GM12874 (cell line): ENCODE measurements around the gene KLF12.

Experiments used
- TF ChIP-seq, protein P1 (sequence below): IDR thresholded peaks from 2 replicates; pipeline ENCODE4 v1.5.1; 2011; ENCODE audit warnings: low read depth, mild to moderate bottlenecking, control low read depth, low read length, moderate library complexity; ENCODE audit not compliant: insufficient read depth

The KLF12 gene

DNA sequence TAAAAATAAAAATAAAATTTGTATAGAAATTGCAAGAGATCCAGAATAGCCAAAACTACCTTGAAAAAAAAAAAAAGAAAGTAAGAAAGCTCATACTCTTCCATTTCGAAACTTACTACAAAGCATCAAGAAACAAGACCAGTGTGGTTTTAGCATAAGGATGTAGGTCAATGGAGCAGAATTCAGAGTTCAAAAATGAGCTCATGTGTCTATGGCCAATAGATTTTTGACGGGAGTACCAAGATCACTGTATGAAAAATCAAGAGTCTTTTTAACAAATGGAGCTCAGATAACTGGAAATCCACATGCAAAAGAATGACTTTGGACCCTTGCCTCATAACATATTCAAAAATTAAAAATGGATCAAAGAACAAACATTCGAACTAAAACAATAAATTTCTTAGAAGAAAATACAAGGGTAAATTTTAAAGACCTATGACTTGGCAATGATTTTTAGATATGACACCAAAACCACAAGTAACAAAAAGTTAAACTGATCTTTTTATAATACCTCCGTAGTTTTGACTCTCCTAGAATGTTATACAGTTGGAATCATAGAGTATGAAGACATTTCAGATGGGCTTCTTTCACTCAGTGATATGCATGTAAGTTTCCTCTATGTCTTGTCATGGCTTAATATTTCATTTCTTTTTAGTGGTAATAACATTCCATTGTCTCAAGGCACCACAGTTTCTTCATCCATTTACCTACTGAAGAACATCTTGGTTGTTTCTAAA, 43.2 kb downstream of the KLF12 start:
- TF ChIP-seq, protein P1, sequence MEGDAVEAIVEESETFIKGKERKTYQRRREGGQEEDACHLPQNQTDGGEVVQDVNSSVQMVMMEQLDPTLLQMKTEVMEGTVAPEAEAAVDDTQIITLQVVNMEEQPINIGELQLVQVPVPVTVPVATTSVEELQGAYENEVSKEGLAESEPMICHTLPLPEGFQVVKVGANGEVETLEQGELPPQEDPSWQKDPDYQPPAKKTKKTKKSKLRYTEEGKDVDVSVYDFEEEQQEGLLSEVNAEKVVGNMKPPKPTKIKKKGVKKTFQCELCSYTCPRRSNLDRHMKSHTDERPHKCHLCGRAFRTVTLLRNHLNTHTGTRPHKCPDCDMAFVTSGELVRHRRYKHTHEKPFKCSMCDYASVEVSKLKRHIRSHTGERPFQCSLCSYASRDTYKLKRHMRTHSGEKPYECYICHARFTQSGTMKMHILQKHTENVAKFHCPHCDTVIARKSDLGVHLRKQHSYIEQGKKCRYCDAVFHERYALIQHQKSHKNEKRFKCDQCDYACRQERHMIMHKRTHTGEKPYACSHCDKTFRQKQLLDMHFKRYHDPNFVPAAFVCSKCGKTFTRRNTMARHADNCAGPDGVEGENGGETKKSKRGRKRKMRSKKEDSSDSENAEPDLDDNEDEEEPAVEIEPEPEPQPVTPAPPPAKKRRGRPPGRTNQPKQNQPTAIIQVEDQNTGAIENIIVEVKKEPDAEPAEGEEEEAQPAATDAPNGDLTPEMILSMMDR = no peak

DNA sequence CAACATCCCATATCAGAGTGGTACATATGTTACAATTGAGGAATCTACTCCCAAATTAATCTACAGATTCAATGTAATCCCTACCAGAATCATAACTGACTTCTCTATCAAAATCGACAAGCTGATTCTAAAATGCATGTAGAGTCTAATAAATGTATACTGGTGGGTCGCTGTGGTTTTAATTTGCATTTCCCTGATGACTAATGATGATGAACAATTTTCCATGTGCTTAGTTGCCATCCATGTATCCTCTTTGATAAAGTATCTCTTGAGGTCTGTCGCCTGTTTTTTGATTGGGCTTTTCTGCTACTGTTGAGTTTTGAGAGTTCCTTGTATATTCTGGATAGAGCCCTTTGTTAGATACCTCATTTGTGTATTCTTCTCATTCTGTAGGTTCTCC, 43.8 kb downstream of the KLF12 start:
- TF ChIP-seq, protein P1 = no peak

DNA sequence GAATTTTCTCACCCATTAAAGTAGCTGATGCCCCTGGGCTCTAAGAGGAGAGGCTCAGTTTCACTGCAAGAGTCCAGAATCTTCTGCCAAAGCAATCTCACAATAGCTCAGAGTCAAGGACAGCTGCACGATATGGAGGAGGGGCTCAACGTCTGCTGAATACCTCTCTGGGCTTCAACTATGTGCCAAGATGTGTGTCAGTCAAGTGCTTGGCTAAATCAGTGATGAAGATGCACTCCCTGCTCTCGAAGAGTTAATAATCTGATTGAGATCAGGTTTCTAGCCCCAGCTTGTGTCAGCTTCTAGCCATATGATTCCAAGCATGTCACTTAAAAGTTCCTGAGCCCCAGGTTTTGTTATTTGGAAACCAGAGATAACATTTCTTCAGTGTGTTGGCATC, 46.8 kb downstream of the KLF12 start:
- TF ChIP-seq, protein P1 = no peak
